ENCODE results near the gene TTF2.

TTF2 gene

DNA sequence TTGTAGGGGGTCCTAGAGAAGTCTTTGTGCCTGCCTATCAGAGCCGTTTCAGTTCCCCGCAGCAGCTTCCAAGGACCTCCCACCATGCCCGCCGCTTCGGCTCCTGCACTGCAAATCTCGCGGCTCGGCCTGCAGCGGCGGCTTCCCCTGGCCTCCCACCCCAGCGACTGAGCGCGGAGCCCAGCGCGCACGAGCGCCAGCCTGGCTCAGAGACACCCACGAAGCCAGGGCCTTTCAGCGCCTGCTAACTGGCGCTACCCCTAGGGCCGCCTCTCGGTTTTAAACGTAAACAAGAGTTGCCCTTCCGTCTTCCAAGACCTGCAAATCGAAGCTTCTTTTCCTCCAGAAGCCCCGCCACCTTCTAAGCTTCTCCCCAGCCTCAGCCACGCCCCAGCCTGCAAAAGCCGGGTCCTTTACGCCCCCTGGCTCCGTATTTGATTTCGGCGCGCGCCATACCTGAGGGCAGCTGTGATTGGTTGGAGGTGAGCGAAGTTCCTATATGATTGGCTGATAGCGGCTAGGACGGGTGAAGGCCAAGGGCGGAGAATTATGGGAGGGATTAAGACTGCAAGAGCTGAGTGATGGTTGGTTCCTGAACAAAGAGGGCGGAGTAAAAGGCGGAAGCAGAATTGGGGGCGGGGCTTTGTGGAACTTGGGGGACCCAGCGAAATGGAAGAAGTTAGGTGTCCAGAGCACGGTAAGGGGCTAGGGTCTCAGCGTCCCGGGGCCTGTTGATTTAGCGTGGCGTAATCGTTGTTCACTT lies at the start of gene TTF2:
Gene TTF2 (plus strand): TSS at position 649 of the 763 bp plus-strand sequence. CDS start 21 bp downstream, at position 670.
- DNase-seq (ENCODE audit: low spot score) = peak; percentile 99

DNA sequence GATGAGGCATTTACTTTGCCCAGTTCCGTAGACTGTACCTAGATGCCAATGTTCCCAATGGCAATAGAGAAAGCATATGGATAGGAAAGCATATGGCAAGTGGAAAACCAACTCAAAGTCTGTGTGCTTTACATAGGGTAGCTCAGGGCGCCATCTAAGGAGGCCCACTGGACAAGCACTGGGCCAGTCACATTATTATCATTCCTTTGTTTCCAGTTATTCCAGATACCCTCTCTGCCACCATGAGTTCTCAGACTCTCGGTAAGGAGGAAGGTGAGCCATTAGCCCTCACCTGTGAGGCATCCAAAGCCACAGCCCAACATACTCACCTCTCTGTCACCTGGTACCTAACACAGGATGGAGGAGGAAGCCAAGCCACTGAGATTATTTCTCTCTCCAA lies 48.8 kb upstream of the TTF2 start:
- no peak for DNase-seq (ENCODE audit: low spot score)

DNA sequence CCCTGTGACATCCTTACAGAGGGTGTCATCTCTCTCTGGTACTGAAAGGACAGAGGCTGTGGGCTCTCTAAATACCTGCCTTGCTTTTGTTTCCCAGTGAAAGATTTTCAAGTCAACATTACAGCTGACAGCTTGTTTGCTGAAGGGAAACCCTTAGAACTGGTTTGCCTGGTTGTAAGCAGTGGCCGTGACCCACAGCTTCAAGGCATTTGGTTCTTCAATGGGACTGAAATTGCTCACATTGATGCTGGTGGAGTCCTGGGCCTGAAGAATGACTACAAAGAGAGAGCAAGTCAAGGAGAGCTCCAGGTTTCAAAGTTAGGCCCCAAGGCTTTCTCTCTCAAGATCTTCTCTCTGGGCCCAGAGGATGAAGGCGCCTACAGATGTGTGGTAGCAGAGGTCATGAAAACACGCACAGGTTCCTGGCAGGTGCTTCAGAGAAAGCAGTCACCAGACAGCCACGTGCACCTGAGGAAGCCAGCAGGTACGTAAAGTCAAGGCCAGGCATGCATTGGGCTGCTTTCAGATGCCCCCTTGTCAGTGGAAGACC lies 46.7 kb upstream of the TTF2 start:
- no peak for DNase-seq (ENCODE audit: low spot score)

DNA sequence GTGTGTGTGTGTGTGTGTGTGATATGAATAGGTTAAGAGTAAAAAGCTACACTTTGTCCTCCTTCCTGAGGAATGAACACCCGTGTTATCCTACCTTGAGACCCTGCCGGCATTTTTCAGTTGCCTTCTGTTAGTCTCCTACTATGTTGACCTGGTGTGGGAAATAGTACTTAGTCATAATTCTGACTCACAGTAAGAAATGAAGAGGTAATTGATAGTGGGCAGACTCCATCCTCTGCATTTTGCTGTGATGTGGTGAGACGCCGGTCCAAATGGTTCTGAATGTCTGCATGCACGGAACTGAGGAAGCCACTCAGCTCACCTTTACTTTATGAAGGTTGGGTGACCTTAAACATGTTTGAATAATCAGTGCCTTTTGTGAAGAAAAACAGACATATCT lies 45.9 kb upstream of the TTF2 start:
- DNase-seq (ENCODE audit: low spot score) = no peak

DNA sequence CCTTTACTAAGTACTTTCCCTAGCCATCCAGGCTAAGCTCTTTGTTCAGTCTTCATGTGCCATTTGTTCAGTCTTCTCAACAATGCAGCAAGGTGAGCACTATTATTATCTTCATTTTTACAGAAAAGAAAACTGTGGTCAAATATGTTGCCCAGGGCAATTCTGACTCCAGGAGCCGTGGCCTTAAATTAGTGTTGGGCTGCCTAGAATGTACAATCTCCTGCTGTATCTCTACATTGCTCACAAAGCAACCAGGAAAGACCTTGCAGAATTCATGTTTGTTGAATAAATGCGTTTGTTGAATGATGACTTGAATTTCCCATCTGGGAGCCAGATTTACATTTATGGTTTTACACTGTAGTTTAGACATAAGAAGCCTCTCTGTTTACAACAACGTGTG lies 44.4 kb upstream of the TTF2 start:
- no peak for DNase-seq (ENCODE audit: low spot score)

DNA sequence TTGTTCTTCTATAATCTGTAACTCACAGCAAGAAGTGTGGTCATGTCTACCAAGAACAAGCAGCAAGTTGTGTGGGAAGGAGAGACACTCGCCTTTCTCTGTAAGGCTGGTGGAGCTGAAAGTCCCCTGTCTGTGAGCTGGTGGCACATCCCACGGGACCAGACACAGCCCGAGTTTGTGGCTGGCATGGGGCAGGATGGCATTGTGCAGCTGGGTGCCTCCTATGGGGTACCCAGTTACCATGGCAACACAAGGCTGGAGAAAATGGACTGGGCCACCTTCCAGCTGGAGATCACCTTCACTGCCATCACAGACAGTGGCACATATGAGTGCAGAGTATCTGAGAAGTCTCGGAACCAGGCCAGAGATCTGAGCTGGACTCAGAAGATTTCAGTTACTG lies 43.1 kb upstream of the TTF2 start:
- no peak for DNase-seq (ENCODE audit: low spot score)

DNA sequence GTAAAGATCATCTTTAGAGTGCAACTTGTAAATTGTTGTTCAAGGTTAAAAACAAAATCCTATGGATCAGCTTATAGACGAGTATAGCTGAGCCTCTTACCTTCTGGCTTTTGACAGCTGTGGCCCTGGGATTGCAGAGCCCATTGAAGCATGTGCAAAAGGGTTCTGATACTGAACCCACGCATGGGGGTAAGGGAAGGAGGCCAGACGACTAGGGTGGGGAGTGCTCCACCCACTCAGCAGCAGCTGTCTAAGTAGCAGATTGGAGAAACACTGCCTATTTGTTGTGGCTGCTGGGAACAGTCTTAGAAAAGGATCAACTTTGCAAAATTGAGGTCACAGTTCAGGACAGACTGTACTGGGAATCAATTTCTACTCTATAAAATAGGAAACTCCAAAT lies 42.5 kb upstream of the TTF2 start:
- DNase-seq (ENCODE audit: low spot score) = no peak

DNA sequence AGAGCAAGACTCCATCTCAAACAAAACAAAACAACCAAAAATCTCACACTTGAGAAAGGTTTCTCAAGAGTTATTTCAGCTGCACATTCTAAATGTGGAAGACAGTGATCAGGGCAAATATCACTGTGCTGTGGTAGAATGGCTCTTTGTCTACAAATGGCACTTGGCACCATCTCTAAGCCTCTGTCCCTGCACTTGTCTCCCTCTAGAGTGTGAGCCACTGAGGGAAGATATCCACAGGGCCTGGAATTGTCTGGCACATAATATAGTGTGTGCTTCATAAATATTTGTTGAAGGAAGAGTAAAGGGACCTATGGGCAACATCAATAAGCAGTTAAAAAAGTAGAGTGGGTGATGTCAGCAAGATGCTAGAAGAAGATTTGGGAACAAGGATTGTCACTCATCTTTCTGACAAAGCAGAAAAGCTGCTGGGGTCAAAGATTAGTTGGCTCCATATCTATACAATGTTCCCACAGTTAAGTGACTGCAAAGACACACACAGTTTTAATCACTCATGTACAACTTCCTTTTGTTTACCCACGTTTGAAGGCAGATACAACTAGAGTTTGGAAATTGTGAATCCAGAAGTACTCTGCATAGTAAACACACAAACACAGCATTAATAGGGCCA lies 39.5 kb upstream of the TTF2 start:
- peak; percentile 85 for DNase-seq (ENCODE audit: low spot score)

DNA sequence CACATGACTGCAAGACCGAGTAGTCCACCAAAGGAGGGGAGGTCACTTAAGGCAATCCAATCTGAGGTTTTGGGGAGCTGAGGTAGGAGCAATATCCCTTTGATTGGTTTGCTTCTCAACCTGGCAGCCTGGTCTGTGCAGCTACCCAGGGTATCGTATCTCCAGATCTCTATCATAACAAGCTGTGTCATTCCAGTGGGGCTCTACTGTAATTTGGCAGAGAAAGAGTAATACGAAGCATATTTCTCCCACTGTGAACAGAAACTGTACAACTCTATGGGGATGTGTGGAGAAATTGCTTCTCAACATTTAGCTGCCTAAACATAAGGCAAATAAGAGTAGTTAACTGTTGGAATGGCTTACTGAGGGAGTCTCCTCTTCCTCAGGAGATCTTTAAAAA lies 38.0 kb upstream of the TTF2 start:
- DNase-seq (ENCODE audit: low spot score) = no peak

DNA sequence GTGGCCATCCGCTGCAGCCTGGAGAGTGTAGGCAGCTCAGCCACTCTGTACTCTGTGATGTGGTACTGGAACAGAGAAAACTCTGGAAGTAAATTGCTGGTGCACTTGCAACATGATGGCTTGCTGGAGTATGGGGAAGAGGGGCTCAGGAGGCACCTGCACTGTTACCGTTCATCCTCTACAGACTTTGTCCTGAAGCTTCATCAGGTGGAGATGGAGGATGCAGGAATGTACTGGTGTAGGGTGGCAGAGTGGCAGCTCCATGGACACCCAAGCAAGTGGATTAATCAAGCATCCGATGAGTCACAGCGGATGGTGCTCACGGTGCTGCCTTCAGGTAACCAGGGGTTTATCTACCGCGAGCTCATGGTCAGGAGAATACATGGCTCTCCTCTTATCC lies 34.6 kb upstream of the TTF2 start:
- DNase-seq (ENCODE audit: low spot score) = no peak

DNA sequence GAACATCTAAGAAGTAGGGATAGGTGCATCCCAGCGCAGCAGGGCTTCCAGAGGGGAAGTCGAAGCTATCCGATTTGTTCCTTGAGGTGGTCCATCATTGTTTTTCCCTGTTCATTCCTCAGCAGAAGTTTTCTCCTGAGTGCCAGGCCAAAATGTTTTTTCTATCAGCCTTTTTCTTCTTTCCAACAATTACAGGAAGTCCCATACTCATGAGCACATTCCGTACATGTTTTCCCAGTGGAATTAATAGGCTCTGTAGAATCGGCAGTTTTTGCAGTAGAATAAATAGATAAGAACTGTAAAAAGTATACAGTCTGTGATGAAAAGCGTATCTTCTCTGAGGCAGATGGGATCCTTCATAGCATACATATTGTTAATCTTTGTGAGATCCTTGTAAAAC lies 33.8 kb upstream of the TTF2 start:
- no peak for DNase-seq (ENCODE audit: low spot score)

DNA sequence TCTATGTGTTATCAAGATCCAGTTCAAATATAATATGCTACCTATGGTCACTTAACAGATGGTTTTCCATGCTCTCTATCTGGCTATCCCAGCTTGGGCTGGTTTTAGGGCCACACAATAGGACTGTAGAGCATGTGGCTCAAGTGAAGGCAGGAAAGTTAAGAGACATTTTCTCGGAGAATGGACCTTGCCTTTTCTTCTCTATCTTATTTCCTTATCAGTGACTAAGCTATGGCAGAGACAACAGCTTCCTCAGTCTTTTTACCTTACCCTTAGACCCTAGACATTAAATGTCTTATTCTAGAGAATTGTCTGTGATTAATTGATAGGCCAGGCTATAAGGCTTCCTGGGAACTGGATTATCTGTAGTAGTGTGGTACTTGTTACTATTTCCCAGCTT lies 30.4 kb upstream of the TTF2 start:
- DNase-seq (ENCODE audit: low spot score) = no peak

DNA sequence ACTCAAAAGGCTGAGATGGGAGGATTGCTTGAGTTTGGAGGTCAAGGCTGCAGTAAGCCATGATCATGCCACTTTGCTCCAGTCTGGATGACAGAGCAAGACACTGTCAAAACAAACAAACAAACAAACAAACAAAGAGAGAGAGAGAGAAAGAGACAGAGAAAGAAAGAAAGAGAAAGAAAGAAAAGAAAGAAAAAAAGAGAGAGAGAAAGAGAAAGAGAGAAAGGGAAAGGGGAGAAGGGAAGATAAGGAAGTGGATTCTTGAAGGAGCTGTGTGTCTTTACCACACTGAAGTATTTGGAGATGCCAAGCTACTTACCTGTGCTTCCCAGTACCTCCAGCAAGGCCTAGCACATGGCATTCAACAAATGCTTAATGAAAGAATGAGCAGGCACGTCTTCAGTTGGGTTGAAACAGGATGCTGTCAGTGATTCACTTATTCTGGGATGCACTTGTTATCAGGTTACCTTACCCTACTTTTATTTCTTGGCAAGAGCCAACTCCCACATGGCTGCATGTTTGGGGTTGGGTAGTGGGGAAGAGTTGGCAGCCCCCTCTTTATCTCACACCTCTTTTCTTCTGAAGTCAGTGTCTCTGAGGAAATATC lies 29.8 kb upstream of the TTF2 start:
- DNase-seq (ENCODE audit: low spot score) = no peak

DNA sequence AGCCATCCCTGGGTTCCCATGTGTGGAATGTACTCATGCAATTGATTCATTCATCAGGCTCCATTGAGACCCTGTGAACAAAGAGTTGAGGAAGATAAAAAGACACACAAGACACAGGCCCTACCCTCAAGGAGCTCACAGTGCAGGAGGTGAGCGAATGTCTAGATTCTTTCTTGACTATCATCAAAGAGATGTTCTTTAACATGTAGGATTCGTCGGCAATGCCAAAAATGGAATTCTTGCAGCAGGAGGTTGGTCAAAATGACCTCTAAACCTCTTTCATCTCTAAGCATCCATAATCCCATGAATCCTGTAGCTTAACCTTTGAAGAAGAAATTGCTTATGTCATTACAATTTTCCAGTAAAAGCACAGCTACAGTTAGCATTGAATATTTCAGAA lies 27.9 kb upstream of the TTF2 start:
- DNase-seq (ENCODE audit: low spot score) = no peak

DNA sequence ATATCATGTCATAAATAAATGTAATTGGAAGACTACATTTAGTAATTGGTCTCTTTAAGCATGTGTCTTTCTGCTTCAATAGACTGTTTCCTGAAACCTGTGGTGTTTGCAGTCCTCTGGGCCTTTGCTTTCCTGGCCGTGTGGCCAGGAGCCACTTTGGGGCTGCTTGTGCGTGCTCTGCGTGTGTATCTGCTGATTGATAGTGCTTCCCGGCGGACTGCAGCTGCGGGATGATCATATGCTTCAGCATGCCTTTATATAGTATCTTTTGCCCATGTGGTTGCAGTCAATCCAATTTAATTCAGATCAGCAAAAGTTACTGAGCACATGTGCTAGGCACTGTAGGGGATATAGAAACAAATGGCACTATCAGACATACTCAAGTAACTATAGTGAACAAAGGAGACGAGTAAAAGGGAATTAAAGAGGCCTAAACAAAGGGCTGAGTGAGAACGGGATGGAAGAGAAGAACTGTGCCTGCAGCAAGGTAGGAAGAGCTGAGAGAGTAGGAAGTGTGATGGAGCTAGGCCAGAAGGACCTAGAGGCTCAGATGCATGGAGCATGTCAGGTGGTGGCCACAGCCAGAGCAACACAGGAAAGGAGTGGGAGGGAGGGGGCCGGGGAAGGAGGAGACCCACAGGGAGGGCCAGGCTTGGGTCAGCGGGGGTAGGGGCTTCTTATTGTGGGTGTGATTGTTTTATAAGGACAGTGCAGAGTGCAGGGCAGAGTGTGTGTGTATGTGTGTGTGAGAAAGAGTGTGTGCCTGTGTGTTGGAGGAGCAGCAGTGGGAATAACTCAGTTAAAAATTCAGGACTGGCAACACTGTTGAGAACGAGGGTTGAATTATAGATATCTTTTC lies 27.2 kb upstream of the TTF2 start:
- no peak for DNase-seq (ENCODE audit: low spot score)

DNA sequence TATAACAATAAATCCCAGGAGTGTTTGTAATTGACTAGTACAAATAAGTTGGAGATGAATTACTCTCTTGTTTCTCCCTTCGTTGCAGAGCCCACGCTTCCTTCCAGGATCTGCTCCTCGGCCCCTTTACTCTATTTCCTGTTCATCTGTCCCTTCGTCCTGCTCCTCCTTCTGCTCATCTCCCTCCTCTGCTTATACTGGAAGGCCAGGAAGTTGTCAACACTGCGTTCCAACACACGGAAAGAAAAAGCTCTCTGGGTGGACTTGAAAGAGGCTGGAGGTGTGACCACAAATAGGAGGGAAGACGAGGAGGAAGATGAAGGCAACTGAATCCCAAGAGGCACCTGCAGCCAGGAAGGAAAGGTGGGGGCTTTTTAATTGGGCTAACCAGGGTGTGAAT lies 26.4 kb upstream of the TTF2 start:
- no peak for DNase-seq (ENCODE audit: low spot score)

DNA sequence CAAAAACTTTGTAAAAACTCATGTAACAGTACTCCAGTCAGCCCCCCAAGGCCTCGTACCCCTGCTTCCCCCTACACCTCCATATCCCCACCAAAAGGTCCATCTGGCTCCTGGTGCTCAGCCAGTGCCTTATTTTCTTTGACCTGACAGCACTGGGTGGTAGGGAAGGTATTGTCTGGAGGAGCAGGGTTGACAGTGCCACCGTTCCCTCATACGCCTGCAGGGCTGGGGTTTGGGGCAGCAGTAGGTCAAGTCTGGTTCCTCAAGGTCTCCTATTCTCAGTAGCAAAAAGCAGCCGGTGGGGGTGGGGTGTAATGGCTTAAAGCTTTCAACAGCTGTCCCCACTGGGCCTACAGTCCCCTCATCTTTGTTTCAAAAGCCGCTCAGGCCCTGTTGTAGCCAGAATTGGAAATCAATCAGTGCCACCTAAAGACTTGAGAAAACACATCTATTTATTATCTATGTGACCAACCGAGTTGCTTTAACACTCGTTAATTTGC lies 25.3 kb upstream of the TTF2 start:
- DNase-seq (ENCODE audit: low spot score) = no peak

DNA sequence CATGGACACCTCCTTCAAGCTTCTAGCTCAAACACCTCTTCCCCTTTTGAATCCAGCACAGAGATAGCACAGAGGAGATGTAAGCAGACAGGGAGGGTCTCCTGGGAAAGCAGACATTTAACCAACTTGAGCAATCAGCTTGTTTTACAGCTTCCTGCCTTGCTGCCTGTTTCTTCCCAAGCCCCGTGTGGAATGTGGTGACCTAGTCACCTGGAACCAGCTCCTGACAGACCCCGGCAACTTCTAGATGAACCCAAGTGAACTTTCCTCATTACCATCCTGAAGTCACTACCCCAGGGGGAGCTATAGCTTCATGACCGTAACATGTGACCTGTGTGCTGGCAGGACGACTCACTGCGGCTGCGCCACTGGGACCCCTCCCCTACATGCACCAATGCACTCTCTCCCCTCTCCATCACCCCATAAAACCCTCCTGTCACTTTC lies 24.1 kb upstream of the TTF2 start:
- DNase-seq (ENCODE audit: low spot score) = no peak

DNA sequence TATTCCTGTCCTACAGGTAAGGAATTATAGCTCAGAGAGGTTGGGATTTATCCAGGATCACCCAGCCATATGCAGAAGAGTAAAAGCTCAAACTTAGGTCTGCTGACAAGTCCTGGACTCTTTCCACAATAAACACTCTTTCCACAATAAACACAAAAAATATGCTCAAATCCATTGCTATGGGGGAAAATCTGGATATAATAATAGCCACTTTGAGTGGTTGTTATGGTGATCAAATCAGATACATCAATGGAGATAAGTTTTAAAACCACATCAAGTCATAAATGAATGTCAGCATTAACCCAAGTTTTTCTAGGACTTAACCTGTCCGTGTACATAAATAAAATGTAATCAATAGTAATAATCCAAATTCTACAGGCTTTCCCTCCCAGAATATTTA lies 22.3 kb upstream of the TTF2 start:
- no peak for DNase-seq (ENCODE audit: low spot score)

DNA sequence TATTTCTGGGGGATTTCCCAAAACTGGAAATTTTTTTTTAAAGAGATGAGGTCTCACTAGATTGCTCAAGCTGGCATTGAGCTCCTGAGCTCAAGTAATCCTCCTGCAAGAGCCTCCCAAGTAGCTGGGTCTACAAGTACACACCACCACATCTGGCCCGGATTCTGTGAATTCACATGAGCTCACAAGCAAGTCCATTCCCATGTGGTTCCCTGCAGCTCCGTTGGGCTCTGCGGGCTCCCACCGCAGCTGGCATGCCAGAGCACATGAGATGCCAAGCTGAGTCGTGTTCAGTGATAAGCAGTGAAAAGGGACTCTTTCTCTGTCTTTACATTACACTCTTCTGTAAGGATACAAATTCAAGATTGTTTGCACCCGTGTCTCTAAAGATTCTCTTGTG lies 21.9 kb upstream of the TTF2 start:
- no peak for DNase-seq (ENCODE audit: low spot score)

DNA sequence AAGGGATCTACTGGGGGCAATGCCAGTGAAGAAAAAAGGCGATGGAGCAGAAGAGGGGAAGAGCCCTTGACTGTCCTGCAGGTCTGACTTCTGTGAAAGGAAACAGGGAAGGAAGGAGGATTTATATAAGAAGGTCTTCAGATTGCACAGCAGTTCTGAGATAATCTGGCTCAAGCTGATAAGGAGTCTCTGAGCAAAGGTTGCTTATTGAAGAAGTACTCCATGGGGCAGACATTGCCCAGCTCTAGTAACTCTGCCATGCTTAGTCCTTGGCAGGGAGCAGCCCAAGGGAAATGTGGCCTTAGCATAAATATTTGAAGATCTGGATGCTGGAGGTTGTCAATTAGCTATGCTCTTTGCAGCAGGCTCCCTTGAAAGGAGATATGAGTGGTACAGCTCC lies 15.9 kb upstream of the TTF2 start:
- DNase-seq (ENCODE audit: low spot score) = no peak

DNA sequence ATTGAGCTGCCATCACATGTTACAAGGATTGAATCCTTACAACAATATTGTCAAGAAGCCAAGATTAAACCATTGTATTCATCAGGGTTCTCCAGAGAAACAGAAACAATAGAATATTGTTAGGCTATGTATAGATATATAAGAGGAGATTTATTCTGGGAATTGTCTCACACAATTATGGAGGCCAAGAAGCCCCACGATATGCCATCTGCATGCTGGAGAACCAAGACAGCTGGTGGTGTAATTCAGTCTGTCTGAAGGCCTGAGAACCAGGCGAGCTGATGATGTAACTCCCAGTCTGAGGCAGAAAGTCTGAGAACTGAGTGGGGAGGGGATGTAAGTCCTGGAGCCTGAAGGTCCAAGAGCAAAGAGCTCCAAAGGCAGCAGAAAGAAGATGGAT lies 14.5 kb upstream of the TTF2 start:
- no peak for DNase-seq (ENCODE audit: low spot score)
